Lower leg skin (tissue), 3 donors: Measurements from ENCODE around the gene CLASP1.

Experiments used
- CTCF ChIP-seq, 3 donors: fragments of 450-650 bp; IDR thresholded peaks; one replicate each; pipeline ENCODE4 v1.5.1; 2016; ENCODE audit warnings: antibody characterized with exemption in 3 of 3, mild to moderate bottlenecking in 3 of 3, moderate library complexity in 2 of 3
- POLR2A ChIP-seq, 2 donors: fragments of 450-650 bp; IDR thresholded peaks; one replicate each; pipeline ENCODE4 v1.6.1; 2016 to 2017; ENCODE audit warnings: antibody characterized with exemption in 2 of 2, mild to moderate bottlenecking in 1 of 2, moderate library complexity in 1 of 2

- TF ChIP-seq CTCF (IDR thresholded peaks at IDR 0.05) (no peak), POLR2A (IDR thresholded peaks at IDR 0.05) (no peak)
These were observed 322.6 kb downstream of the CLASP1 start for GRCh38 chr2:121326628-121327027.
